ENCODE results near the gene COL4A4.

DNA sequence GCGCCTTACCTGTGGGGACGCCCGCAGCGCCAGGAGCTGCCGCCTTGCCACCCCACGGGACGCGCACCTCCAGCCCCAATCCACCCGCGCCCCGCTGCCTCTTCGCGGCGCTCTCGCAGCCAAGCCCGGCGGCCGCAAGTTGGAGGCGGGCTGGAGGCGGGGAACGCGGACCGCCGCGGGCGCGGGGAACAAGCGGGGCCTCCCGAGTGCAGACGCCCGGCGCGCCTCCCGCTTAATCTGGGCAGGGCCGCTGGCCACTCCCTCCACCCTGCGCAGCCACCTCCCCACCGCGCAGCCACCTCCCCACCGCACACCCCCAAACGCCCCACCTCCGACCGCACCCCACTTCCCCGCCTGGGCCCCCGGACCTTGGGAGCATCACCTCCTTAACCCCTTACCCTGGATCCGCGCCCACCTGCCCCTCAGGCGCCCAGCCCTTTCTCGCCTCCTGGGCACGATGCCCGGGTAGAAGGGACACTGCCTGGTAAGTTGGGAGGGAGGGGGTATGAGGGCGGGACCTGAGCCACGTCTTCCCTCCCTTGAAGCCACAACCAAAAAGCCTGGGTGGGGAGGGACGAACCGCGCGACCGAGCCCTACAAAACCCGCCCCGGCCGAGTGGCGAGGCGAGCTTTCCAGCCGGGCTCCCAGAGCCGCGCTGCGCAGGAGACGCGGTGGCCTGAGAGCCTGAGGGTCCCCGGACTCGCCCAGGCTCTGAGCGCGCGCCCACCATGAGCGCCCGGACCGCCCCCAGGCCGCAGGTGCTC, at the start of gene COL4A4, which contains the start of gene COL4A3:
- TF ChIP-seq NANOG (IDR thresholded peaks at IDR 0.05; ENCODE audit: borderline replicate concordance), result no peak
- TF ChIP-seq, protein P1, sequence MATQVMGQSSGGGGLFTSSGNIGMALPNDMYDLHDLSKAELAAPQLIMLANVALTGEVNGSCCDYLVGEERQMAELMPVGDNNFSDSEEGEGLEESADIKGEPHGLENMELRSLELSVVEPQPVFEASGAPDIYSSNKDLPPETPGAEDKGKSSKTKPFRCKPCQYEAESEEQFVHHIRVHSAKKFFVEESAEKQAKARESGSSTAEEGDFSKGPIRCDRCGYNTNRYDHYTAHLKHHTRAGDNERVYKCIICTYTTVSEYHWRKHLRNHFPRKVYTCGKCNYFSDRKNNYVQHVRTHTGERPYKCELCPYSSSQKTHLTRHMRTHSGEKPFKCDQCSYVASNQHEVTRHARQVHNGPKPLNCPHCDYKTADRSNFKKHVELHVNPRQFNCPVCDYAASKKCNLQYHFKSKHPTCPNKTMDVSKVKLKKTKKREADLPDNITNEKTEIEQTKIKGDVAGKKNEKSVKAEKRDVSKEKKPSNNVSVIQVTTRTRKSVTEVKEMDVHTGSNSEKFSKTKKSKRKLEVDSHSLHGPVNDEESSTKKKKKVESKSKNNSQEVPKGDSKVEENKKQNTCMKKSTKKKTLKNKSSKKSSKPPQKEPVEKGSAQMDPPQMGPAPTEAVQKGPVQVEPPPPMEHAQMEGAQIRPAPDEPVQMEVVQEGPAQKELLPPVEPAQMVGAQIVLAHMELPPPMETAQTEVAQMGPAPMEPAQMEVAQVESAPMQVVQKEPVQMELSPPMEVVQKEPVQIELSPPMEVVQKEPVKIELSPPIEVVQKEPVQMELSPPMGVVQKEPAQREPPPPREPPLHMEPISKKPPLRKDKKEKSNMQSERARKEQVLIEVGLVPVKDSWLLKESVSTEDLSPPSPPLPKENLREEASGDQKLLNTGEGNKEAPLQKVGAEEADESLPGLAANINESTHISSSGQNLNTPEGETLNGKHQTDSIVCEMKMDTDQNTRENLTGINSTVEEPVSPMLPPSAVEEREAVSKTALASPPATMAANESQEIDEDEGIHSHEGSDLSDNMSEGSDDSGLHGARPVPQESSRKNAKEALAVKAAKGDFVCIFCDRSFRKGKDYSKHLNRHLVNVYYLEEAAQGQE (IDR thresholded peaks at IDR 0.05; ENCODE audit: unreplicated experiment), result no peak
- no peak for TF ChIP-seq EZH2 (IDR thresholded peaks at IDR 0.05; ENCODE audit: low read depth, unreplicated experiment)
- TF ChIP-seq, protein P2, sequence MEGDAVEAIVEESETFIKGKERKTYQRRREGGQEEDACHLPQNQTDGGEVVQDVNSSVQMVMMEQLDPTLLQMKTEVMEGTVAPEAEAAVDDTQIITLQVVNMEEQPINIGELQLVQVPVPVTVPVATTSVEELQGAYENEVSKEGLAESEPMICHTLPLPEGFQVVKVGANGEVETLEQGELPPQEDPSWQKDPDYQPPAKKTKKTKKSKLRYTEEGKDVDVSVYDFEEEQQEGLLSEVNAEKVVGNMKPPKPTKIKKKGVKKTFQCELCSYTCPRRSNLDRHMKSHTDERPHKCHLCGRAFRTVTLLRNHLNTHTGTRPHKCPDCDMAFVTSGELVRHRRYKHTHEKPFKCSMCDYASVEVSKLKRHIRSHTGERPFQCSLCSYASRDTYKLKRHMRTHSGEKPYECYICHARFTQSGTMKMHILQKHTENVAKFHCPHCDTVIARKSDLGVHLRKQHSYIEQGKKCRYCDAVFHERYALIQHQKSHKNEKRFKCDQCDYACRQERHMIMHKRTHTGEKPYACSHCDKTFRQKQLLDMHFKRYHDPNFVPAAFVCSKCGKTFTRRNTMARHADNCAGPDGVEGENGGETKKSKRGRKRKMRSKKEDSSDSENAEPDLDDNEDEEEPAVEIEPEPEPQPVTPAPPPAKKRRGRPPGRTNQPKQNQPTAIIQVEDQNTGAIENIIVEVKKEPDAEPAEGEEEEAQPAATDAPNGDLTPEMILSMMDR (conservative IDR thresholded peaks at IDR 0.05; ENCODE audit: low read depth in 2 of 2), result no peak
- no peak for TF ChIP-seq POLR2AphosphoS5 (IDR thresholded peaks at IDR 0.05; ENCODE audit: low read depth)
- TF ChIP-seq CREB1 (CRISPR knock-in tag; IDR thresholded peaks at IDR 0.05; ENCODE audit: low read depth), result no peak
- TF ChIP-seq ZNF331 (CRISPR knock-in tag; IDR thresholded peaks at IDR 0.05; ENCODE audit: low read depth), result no peak
- TF ChIP-seq EZH2phosphoT487 (IDR thresholded peaks at IDR 0.05; ENCODE audit: unreplicated experiment), result no peak
- TF ChIP-seq JUNB (IDR thresholded peaks at IDR 0.05; ENCODE audit: unreplicated experiment), result no peak
